ENCODE measurements around the gene GOPC.

- TF ChIP-seq CTCF (conservative IDR thresholded peaks at IDR 0.05; ENCODE audit: low read length) (no peak), EZH2phosphoT487 (IDR thresholded peaks at IDR 0.05; ENCODE audit: borderline replicate concordance) (no peak)
Measured at GRCh38 chr6:117603821-117604220, 1.5 kb upstream of the GOPC start.
